Upper lobe of right lung (tissue), 1 donor: ENCODE results near the gene GSTA3. TPM values are rescaled to one million over a fixed set of nuclear protein-coding genes. Genes with fewer than 3 reads are reported as not detected.
A peak's percentile ranks its signal among the peaks of the same experiment; 100 is the strongest.
"Not testable (repeated sequence)": the region's sequence is repeated elsewhere in the genome, so short reads cannot be mapped to it uniquely, and the experiment has no call there.

Source experiments
- ATAC-seq: fragments of 200-7000 bp; cut with Tn5 transposase; one replicate; pipeline ENCODE4 v1.9.1; 2020; ENCODE audit warnings: mild to moderate bottlenecking, moderate library complexity
- DNase-seq: peaks from one replicate; pipeline ENCODE4 v3.0.0-alpha.2; 2020
- H3K27ac ChIP-seq: fragments of 200-600 bp; one replicate; pipeline ENCODE4 v1.8.0; 2022
- H3K27me3 ChIP-seq: fragments of 200-600 bp; one replicate; pipeline ENCODE4 v1.8.0; 2022; ENCODE audit warnings: mild to moderate bottlenecking
- H3K36me3 ChIP-seq: fragments of 200-600 bp; one replicate; pipeline ENCODE4 v1.8.0; 2022
- H3K4me1 ChIP-seq: fragments of 200-600 bp; one replicate; pipeline ENCODE4 v1.8.0; 2022
- H3K4me3 ChIP-seq: fragments of 200-600 bp; one replicate; pipeline ENCODE4 v1.8.0; 2022; ENCODE audit warnings: mild to moderate bottlenecking
- H3K9me3 ChIP-seq: fragments of 200-600 bp; one replicate; pipeline ENCODE4 v1.8.0; 2022
- intact Hi-C: fragments of 100-400 bp; cut with DNase I; formaldehyde crosslinking; loops from one replicate; pipeline ENCODE4 v1.11.0; 2022
- total RNA-seq: library from RNA; stranded (reverse); fragmentation: NEBNext Ultra II Directional; extraction: Animal tissue kit (Norgen Biotek cat#: 25700); gene quantifications from one replicate; pipeline ENCODE4 v1.2.1, GENCODE V29; 2021
- TF ChIP-seq, protein P1 (sequence below): fragments of 200-600 bp; IDR thresholded peaks from one replicate; pipeline ENCODE4 v1.8.0; 2022; ENCODE audit warnings: antibody characterized with exemption
- donor health status: DM: no; HTN: yes; CAD: no; lungs with severe emphysema.

Gene GSTA3
- total RNA-seq, 1 donor from 2014 or later: not detected

DNA sequence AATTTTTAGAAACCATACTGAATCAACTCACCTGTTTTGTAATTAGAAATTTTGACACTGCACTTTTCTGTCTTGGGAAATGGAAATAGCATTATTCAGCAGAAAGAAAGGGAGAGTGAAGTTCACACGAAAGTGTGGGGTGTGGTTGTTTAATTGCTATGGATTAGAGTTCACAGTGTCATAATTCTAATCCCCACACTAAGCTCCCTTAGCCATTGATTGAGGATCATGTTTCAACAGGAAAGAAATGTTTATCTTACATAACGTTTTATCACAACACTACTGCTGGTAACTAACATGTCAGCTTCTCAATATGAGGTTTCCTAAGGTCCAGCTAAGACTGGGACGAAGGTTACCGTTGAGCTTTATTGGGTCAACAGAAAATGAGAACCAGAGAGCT lies 37.5 kb downstream of the GSTA3 start:
- Histone ChIP-seq H3K27me3 (no peaks in the 10 kb centered on the region), H3K4me1 (no peaks in the 10 kb centered on the region), H3K36me3 (no peaks in the 10 kb centered on the region), H3K9me3 (no peaks in the 10 kb centered on the region), H3K4me3 (no peak overlapping the region), H3K27ac (no peak overlapping the region)
- TF ChIP-seq, protein P1, sequence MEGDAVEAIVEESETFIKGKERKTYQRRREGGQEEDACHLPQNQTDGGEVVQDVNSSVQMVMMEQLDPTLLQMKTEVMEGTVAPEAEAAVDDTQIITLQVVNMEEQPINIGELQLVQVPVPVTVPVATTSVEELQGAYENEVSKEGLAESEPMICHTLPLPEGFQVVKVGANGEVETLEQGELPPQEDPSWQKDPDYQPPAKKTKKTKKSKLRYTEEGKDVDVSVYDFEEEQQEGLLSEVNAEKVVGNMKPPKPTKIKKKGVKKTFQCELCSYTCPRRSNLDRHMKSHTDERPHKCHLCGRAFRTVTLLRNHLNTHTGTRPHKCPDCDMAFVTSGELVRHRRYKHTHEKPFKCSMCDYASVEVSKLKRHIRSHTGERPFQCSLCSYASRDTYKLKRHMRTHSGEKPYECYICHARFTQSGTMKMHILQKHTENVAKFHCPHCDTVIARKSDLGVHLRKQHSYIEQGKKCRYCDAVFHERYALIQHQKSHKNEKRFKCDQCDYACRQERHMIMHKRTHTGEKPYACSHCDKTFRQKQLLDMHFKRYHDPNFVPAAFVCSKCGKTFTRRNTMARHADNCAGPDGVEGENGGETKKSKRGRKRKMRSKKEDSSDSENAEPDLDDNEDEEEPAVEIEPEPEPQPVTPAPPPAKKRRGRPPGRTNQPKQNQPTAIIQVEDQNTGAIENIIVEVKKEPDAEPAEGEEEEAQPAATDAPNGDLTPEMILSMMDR: no peak
- intact Hi-C loops: no loop called here
- no peak for DNase-seq
- ATAC-seq: no peak

DNA sequence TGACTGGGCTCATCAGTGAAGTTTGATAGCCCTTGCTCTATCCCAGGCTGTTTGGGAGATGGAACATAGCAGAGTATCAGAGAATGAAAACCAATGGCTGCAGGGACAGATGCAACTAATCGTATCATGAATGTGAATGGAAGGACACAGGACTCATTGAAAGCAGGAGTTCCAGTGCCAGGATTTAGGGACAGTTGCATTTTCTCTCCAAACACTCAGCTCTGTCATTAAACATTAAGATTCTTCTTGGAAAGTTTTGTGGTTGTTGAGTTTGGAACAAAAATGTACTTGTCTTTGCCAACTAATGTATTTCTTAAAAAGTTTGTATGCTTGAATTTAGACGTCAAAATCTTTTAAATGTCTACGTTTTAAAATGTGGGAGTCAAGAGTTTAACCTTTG lies 37.9 kb downstream of the GSTA3 start:
- H3K27ac ChIP-seq: no peak overlapping the region
- ATAC-seq (no peak), DNase-seq (no peak)
- no peaks in the 10 kb centered on the region for H3K9me3 ChIP-seq
- intact Hi-C loops: no loop called here
- H3K4me1 ChIP-seq: no peaks in the 10 kb centered on the region
- no peak overlapping the region for H3K4me3 ChIP-seq
- no peaks in the 10 kb centered on the region for H3K27me3 ChIP-seq
- TF ChIP-seq, protein P1: no peak
- no peaks in the 10 kb centered on the region for H3K36me3 ChIP-seq

DNA sequence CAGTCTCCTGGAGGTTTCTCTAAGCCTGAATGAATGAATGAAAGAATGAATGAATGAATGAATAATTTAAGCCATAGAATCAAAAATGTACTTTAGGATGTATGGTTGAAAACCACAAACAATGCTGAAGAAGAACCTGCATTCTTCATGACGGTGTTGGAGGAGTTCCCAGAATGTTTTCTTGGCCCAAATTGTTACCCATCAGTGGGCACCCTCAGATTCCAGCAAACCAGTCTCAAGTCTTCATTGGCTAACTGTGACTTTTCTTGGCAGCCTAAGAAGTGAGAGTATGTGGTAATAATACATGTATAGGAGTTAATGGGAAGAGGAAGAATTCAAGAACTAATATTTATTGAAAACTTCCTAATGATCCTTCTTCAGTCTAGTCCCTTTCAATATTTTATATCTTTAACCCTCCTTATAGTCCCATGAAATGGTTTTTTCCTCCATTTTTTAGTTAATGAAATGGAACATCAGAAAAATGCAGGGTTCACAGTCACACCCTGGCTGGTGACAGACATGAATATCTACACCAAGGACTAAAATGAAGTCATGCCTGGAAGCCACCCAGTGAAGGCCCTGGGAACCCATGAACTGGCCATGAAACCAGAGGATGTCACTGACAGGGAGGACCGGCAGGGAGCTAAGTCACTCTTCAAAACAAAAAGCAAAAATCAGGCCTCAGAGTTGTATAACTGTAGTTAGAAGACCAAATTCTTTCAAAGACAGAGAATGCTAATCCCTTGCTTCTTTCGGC lies 39.0 kb downstream of the GSTA3 start:
- intact Hi-C loops, ATAC-seq: not testable (repeated sequence)

DNA sequence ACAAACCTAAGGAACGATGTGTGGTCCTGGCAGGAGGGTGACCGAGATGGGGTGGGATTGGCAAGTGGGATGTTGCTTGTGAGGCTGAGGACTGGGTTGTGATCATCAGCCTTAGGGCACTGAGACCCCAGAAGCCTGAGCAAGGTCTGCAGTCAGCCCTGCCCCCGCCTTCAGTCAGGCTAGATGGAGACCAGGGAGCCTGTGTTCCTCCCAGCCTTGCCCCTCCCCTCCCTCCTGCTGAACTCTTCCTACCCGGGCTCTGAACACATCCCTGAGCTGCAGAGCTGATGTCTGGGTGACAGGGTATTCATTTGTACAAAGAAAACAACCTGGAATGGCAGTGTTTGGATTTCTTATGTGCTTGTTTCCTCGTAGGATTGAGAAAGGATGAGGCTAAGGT lies 40.6 kb downstream of the GSTA3 start:
- H3K4me3 ChIP-seq, H3K36me3 ChIP-seq, H3K9me3 ChIP-seq, H3K27ac ChIP-seq, H3K4me1 ChIP-seq, DNase-seq, ATAC-seq, H3K27me3 ChIP-seq, intact Hi-C loops: not testable (repeated sequence)

More for the DNA sequence above, 39.0 kb downstream of the GSTA3 start:
- H3K4me1 ChIP-seq, H3K27ac ChIP-seq, H3K36me3 ChIP-seq, H3K4me3 ChIP-seq, H3K27me3 ChIP-seq, DNase-seq, H3K9me3 ChIP-seq: not testable (repeated sequence)

DNA sequence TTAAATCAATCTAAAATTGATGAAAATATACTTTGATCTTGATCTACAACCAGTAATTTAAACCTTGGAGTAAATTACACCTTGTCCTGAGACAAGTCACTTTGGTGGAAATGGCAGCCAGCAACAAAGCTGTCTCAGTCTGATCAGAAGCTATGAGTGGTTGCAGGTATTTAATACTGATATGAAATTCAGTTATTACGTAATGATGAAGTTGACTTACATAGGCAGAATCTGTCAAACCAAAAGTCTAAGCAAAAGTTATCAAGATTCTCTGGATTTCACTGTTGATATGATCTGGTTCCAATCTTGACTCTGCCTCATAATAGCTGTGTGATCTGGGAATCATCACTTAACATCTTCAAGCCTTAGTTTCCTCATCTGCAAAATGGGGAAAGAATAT lies 41.3 kb downstream of the GSTA3 start:
- no peak overlapping the region for H3K4me3 ChIP-seq
- H3K9me3 ChIP-seq: no peaks in the 10 kb centered on the region
- no peaks in the 10 kb centered on the region for H3K4me1 ChIP-seq
- no peaks in the 10 kb centered on the region for H3K36me3 ChIP-seq
- TF ChIP-seq, protein P1: no peak
- no peaks in the 10 kb centered on the region for H3K27me3 ChIP-seq
- H3K27ac ChIP-seq: no peak overlapping the region
- no peak for DNase-seq
- intact Hi-C loops: no loop called here
- ATAC-seq: no peak

DNA sequence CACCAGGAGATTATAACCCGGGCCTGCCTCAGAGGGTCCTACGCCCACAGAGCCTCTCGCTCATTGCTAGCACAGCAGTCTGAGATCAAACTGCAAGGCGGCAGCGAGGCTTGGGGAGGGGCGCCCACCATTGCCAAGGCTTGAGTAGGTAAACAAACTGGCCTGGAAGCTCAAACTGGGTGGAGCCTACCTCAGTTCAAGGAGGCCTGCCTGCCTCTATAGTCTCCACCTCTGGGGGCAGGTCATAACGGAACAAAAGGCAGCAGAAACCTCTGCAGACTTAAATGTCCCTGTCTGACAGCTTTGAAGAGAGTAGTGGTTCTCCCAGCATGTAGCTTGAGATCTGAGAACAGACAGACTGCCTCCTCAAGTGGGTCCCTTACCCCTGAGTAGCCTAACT lies 48.3 kb downstream of the GSTA3 start:
- H3K4me1 ChIP-seq, H3K4me3 ChIP-seq, ATAC-seq, H3K36me3 ChIP-seq, H3K27me3 ChIP-seq, H3K9me3 ChIP-seq, H3K27ac ChIP-seq, intact Hi-C loops: not testable (repeated sequence)
- DNase-seq: peak; percentile 66

DNA sequence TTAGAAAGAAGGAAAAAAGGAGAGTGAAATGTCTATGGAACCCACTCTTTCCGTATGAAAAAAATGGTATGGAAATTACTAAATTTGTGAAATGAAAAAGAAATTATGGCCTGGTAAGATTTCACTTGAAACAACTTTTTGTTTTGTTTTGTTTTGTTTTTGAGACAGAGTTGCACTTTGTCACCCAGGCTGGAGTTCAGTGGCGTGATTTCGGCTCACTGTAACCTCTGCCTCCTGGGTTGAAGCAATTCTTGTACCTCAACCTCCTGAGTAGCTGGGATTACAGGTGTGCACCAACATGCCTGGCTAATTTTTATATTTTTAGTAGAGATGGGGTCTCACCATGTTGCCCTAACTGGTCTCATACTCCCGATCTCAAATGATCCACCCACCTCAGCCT lies 51.1 kb downstream of the GSTA3 start:
- no peaks in the 10 kb centered on the region for H3K27me3 ChIP-seq
- no peaks in the 10 kb centered on the region for H3K9me3 ChIP-seq
- H3K4me1 ChIP-seq: no peaks in the 10 kb centered on the region
- H3K4me3 ChIP-seq: no peak overlapping the region
- TF ChIP-seq, protein P1: no peak
- no peak for DNase-seq
- H3K36me3 ChIP-seq: no peaks in the 10 kb centered on the region
- intact Hi-C loops: no loop called here
- ATAC-seq: no peak
- no peak overlapping the region for H3K27ac ChIP-seq

DNA sequence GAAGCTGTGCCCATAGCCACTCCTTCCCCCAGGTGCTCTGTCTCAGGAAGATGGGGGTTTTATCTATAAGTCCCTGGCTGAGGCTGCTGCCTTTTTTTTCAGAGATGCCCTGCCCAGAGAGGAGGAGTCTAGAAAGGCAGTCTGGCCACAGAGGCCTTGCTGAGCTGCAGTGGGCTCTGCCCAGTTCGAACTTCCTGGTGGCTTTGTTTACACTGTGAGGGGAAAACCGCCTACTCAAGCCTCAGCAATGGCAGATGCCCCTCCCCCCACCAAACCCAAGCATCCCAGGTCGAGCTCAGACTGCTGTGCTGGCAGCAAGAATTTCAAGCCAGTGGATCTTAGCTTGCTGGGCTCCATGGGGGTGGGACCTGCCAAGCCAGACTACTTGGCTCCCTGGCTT lies 53.4 kb downstream of the GSTA3 start:
- peak; percentile 73 for DNase-seq
- intact Hi-C loops: not testable (repeated sequence)

More for the DNA sequence above, 53.4 kb downstream of the GSTA3 start:
- not testable (repeated sequence) for H3K27ac ChIP-seq, H3K27me3 ChIP-seq, H3K9me3 ChIP-seq, ATAC-seq, H3K4me3 ChIP-seq, H3K4me1 ChIP-seq, H3K36me3 ChIP-seq
